ENCODE data around the gene PLD1.
"Not testable (repeated sequence)": the region's sequence is repeated elsewhere in the genome, so short reads cannot be mapped to it uniquely, and the experiment has no call there.

Gene PLD1

DNA sequence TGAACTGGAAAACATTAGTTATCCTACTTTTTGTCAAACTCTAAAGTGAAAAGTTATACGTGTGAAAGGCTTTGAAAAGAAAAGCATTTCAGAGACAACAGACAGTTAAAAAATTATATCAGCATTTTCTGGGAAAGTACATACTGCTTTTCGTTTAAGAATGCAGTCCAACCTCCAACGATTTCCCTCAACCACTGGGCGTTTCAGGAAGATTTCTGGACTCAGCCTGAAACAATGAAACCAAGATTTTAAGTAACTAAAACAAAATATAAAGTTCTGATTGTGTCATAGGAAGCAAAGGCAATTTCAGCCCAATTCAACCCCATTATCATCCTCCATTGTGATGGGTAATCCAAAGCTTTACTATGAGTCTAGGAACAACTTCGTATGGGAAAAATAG, 110.7 kb downstream of the PLD1 start:
- no peak for DNase-seq (ENCODE audit: low read depth)

DNA sequence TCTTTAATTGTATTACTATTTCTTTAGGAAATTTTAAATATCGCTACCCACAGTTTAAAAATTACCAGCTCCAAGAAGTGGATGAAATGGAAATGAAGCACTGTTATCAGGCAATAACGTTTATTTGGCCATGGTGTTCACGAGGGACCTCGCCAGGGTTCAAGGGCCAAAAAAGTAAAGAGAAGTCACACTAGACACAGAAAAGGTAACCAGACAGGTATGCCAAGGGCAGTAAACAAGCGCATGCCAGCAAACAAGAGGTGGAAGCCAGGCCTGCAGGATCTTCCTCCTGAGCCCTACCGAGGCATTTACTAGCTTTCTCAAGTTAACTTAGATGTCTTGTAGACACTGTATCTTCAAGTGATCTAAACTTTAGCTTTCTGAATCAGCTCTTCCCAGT, 113.5 kb downstream of the PLD1 start:
- DNase-seq (ENCODE audit: low read depth): no peak

DNA sequence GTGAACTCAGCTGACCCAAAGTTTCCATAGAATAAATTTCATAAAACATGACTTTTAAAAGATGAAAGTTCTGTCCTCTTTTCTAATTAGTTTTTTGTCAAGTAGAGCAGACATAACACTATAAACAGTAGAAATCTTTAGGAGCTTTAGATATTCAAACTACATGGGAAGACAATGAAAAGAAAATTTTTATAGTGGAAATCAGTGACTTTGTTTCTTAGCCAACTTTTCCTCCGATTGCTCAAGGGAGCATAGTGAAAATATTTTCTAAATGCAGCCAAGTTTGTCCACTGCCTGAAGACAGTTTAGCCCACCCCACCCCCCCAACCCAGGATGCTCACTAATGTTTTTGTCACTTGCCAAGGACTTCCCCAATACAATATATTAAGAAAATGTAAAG, 114.9 kb downstream of the PLD1 start:
- no peak for DNase-seq (ENCODE audit: low read depth)

DNA sequence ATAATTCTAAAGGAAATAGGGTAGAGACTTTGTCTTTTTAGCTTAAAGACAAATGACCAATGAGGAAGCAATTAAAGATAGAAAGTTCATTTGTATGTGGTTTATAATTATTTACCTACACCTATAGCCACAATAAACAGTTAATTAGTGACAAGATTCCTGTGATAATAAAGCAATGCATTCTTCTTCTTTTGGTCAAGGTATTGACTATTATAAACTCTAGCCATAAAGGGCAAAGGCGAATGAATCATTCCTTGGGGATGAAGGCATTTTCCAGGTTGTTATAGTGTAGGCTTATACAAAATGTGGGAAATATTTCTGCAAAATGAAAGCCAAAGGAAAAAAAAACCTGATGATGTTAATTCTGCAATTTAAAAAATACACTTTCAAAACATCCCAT, 115.4 kb downstream of the PLD1 start:
- DNase-seq (ENCODE audit: low read depth): no peak

DNA sequence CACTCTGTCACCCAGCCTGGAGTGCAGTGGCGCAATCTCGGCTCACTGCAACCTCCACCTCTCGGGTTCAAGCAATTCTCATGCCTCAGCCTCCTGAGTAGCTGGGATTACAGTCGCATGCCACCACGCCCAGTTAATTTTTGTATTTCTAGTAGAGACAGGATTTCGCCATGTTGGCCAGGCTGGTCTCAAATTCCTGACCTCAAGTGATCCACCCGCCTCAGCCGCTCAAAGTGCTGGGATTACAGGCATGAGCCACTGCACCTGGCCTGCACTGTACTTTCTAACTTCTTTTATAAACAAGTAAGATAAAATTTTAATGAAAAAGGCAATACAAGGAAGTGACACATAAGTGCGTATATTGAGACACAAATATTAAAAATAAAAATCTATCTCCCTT, 117.7 kb downstream of the PLD1 start:
- not testable (repeated sequence) for DNase-seq (ENCODE audit: low read depth)

DNA sequence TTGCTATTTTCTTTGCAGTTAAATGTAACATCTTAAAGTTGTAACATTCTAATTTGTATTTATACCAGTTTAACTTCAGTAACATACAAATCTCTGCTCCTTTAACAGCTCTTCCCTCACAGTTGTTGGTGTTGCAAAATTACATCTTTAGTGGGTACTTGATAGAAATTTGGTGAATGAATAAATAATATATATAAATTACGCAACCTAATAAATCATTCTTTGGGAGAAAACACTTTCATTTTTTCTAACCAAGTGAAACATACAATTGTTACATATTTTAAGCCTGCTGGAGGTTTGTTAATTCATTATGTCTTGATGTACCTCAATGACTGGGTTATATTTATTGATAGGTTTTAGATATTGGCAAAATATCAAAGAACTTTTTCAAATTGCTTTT, 118.8 kb downstream of the PLD1 start:
- DNase-seq (ENCODE audit: low read depth): no peak

DNA sequence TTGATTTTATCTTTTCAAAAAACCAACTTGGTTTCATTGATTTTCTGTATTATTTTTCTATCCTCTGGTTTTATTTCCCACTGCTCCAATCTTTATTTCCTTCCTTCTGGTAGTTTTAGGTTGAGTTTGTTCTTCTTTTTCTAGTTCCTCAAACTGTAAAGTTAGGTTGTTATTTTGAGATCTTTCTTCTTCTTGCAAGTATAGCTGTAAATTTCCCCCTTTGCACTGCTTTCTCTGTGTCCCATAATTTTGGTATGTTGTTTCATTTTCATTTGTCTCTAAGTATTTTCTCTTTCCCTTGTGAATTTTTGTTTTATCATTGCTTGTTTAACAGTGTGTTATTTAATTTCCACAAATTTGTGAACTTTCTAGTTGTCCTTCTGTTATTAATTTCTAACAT, 120.0 kb downstream of the PLD1 start:
- no peak for DNase-seq (ENCODE audit: low read depth)

DNA sequence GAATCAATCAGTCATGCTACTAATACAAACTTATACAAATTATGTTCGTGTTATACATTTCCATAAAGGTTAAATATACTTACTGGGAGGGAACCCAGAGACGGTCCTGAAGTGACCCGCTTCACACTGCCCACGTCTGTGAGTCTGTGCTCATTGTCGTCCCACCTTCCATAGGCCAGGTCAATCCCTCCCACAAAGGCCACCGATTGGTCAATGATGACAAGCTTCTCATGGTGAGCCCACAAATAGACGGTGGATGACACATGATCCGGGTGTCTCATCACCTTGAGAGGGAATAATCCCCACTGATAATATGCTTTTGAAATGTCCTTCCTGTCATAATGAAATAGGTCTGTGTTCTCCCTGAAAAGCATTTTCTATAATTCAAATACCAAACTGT, 121.7 kb downstream of the PLD1 start:
- no peak for DNase-seq (ENCODE audit: low read depth)

DNA sequence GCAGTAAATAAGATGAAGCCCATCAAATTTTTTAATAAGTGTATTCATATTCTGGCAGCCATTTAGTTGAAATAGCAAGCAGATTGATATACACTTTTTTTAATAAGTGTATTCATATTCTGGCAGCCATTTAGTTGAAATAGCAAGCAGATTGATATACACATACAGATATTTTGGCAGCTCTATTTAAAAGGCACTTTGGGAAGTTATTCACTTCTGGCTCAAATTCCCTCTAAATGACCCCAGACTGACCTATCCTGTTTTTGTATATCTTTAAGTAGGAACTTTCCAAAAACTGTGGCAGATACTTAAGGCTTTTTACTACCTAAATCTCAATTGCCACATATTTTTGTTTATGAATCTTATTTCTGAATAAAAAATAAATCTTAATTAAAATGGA, 122.3 kb downstream of the PLD1 start:
- no peak for DNase-seq (ENCODE audit: low read depth)

DNA sequence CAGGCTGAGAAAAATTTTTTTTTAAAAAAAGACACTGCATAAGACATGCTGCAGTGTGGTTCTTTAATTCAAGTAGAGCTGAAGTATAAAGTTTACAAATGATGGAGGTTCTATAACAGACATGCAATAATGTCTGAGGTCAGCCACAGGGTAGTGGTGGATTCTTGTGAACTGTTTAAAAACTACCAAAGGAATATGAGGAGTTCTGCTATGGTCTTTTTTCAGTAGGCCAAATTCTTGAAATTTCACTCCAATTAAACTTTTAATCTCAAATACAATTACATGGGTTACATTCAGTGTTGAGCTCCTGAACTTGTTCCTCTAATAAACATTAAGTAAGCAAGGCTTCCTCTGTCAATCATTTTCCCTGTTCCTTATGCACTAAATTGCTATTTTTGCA, 122.7 kb downstream of the PLD1 start:
- DNase-seq (ENCODE audit: low read depth): no peak

DNA sequence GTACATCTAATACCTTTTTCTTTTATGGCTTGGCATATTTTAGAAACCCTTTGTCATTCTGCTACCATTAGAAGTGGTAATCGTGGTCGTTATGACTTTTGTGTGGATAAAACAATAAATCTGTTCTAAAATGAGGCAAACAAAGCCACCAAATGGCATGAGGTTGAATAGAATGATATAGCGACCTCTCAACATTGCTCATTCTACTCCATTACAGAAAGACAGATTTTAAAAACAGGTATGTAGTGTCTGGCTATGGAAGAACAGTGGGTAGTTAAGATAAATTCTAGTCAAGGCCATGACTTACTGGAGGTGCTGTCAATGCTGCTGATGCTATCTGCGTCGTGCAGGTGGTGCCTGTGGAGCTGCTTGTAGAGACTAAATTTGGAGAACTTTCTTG, 123.2 kb downstream of the PLD1 start:
- DNase-seq (ENCODE audit: low read depth): no peak

DNA sequence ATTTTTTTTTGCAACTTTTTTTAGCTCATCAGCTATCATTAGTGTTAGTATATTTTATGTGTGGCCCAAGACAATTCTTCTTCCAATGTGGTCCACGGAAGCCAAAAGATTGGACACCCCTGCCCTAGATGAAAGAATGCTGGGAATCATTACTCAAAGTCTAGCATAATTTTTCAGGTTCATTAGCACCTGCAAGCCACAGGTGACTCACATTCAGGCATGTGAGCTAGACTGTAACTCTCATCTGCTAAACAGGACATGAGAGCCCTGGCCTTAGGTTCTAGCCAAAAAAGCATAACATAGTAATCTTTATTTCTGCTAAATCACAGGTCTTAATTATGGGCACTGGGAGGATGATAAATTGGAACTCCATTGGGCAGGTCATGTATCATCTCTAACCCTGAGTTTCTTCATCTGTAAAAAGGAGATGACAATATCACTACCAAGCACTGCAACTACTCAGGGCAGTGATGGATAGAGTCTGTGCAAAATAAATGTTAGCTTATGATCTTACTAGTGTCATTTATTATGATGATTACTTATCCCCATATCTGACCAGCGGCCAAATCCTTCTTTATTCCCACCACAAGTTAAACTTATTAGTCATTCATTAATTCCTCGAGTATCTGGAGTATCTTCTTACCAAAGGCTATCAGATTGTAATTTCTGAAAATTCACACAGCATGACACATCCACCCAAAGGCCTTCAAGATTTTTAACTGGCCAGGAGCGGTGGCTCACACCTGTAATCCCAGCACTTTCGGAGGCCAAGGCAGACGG, 125.0 kb downstream of the PLD1 start:
- no peak for DNase-seq (ENCODE audit: low read depth)

DNA sequence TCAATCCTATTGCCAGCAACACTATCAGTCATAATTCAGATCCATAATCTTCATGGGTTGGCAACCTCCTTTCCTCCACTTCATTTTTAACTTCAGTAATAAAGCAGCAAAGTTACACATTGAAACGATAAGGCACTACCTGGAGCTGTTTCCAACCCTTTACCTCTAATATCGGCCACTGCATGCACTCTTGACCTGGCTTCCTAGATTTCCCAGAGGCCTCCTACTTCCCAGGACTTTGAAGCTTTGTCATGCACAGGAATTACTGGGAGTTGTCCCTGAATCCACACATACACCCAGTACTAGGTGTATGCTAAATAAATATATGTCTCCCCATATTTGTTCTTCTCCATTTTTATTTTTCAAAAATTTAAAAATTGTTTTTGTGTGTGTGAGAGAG, 126.1 kb downstream of the PLD1 start:
- DNase-seq (ENCODE audit: low read depth): no peak

DNA sequence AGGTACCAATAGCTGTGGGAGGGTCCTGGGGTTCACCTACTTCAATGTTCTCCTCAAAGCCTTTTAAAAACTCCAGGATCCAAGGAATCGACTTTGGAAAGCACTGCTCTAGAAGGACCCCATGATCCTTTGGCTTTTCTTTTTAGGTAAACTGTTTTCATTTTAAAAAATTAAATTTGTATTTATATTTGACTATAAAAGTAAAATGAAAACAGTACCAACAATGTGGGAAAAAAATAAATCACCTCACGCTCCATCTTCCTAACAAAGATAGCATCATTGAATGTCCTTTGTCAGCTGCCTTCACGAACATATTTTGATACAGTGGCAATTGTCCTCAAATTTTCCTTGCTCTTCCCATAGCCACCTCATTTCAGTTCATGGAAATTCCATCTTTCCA, 127.5 kb downstream of the PLD1 start:
- DNase-seq (ENCODE audit: low read depth): no peak

DNA sequence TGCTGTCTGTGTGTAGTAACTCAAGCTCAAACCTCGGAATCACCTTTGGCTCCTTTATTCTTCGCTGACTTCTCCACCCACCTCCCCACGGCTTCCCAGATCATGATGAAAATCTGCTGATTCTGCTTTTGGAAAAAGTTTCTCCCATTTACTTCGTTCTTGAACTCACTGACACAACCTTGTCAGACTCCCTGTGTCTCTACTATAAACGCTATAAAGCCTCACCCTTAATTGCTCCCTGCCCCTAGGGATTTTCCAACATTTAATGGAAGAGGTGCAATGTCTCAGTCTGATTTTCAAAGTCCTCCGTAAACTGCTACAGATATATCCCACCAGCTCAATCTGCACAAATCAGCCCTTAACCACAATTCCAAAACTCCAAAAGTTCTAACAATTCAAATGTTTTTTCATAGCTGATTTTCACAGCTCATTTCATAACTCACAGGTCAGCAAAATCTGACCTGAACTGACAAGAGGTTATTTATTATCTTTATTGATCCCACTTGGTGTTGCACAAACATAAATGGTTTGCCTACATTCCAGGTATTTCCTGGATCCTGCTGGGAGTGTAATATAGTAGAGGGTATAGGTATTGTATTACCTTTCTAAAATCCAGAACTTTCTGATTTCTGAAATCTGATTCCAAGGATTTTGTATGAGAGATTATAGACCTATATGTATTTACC, 129.4 kb downstream of the PLD1 start:
- no peak for DNase-seq (ENCODE audit: low read depth)

DNA sequence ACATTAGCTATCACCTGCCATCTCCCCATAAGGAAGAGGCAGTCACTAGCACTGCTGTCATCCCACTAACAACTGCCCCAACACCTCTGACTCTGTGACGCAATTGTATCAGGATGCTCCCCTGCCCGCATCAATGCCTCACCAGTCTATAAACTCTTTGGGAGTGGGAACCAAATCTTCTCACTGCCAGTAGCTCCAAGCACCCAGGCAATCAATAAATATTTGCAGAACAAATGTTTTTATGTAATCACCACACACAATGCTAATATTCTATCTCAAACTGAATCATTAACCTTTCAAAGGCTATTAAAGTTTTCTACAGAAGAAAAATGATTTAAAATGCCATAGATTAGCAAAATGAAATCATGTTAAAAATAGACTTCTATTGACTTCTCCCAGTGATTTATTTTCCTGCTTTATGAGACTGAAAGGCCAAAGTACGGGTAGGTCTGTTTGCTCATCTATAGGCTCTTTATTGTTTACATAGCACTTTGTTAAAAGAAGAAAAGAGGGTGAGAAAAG, 131.3 kb downstream of the PLD1 start:
- DNase-seq (ENCODE audit: low read depth): no peak

DNA sequence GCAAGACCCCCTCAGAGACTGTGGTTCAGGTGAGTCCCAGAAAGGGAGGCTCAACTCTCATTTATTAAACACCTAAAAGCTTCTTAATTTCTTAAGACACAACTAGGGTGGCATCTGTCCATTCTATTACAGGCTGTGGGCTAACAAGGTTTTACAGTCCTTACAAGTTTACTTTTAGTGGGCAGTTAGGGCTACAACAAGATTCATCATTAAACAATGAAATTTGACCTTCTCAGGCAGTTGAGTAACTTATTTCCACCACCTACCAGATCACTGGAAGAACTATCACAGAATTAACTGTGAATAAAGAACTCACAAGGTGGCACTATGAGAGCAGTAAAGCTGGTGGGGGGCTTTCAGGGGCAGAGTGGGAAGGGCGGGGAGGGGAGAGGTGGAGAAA, 132.6 kb downstream of the PLD1 start:
- no peak for DNase-seq (ENCODE audit: low read depth)

DNA sequence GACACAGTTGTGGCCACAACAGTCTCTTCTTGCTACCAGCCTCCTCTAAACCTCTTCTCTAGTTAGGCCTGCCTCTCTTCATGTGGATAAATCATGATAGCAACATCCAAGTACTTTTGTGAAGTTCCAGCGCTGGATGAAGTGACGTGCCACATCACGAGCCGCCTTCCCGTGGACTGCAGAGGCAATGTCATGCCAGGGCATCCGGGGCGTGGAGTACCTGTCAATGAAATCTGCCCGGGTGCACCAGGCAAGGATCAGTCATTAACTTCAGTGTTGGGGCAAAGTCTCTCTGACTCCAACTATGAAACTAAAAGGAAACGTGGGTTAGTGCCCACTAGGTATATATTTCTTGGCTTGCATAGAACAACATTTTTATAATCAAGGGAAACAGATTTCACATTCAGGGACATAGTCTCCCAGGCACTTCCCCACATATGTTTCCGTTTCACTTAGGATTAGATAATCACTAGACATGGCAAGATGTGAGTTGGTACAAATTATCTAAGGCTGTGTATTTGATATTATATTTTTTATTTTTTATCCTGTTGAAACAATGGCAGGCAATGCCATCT, 133.6 kb downstream of the PLD1 start:
- no peak for DNase-seq (ENCODE audit: low read depth)

DNA sequence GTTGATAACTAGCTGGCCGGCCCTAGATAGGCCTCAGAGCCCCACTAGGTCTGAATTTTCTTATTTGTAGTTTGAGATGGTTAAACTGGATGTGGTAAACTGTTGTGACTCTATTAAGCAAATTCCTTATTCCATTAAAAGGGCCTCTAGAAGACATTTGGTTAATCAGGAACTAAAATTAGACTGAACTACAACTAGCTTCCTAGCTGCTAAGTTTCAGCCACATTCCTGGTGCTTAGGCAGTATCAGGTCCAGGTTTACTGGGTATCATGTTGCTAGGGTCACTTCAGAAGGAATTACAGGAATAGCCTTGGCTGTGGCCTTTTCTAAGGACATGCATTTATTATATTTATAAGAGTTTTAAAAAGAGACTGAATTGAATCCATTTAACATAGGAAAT, 136.3 kb downstream of the PLD1 start:
- no peak for DNase-seq (ENCODE audit: low read depth)

DNA sequence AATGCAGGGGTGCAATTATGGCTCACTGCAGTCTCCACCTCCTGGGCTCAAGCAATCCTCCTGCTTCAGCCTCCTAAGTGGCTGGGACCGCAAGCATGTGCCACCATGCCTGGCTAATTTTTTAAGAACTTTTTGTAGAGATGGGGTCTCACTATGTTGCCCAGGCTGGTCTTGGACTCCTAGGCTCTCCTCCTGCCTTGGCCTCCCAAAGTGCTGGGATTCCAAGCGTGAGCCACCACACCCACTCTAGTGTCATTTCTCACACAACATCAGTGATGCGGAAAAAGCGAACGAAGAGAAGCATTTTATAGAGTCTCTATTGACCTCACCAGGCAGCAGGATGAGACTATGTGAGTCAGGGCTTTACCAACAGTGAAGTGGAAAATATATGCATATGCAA, 137.7 kb downstream of the PLD1 start:
- DNase-seq (ENCODE audit: low read depth): no peak

DNA sequence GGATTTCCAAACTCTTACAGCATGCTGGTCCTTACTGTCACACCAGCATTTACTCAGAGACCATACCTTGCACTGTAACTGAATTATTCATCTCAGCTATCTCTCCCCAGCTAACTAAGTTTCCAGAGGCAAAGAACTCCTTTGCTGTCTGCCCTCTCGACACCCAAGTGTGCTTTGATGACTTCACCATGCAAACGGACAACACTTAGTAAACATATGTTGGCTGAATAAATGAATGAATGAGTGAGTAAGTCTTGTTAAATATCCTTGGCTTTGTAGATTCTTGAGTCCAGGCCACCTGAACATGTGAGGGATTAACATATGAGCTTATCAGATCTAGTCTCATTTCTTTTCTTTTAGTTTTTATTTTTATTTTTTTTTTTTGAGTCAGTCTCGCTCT, 138.2 kb downstream of the PLD1 start:
- no peak for DNase-seq (ENCODE audit: low read depth)

DNA sequence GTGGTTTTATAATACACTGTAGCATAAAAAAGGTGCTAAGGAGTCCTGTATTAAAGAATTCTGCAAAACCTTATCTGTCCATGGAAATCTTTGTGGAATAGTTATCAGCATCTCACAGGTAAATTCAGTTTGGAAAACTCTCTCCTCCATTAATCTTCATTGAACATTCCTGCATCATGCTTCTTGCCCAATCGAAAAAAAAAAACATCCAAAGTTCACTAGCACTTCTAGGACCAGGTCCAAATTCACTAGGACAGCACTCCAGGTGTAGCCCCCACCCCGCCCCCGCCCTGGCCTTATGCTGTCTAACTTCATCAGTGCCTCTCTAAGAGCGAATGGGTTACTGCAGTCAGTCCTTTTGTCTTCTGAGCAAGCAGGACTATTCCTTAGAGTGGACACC, 138.6 kb downstream of the PLD1 start:
- no peak for DNase-seq (ENCODE audit: low read depth)

DNA sequence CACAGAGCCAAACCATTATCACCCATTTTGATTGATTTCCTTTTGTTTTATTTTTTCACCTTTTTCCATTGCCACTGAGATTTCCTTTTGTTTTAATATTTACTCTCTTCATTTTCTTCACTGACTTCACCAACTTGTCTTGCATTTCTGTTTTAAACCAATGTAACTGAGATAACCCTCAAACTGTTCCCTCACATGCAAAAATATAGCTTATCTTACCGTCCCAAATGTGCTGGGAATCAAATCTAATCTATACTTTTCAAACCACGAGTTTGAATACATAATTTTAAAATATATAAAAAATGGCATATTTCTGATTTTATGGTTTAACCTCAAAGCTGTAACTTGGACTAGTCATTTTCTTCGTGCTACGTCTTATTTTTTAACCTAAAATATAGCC, 143.8 kb downstream of the PLD1 start:
- no peak for DNase-seq (ENCODE audit: low read depth)

All from stimulated activated CD4-positive, alpha-beta T cell treated with anti-CD3 and anti-CD28 coated beads, Interleukin-2, amount 100 ng/mL, for 4 hours (primary cell).